K562 (cell line): ENCODE results near the gene ADAP2. TPM values are rescaled to one million over a fixed set of nuclear protein-coding genes. Genes with fewer than 3 reads are reported as not detected.

Source experiments
- ATAC-seq: fragments of 200-7000 bp; cut with Tn5 transposase; 3 replicates; pipeline ENCODE4 v1.9.1; 2020; ENCODE audit warnings: moderate library complexity
- BruUV-seq: library from RNA; stranded (reverse); fragments of 400-500 nt; replicated peaks from 2 replicates; lab custom pipeline; 2021; lab: Mats Ljungman, UMichigan
- CTCF ChIA-PET: fragments of 300-600 bp; formaldehyde crosslinking; extraction: SDS; loops from one replicate; lab custom pipeline; 2021; ENCODE audit warnings: low intra/inter-chr PET ratio; lab: Yijun Ruan, JAX
- POLR2A ChIA-PET: fragments of 300-600, 350-650 bp; sonication (Branson Sonifier 250); formaldehyde crosslinking; extraction: SDS; loops from one replicate; lab custom pipeline; 2021; ENCODE audit warnings: antibody characterized with exemption, inconsistent platforms; lab: Yijun Ruan, JAX
- DNase-seq, 4 experiments: peaks; one replicate each; pipeline versions ENCODE4 v3.0.0 to v3.0.0-alpha.2; 2011 to 2018; ENCODE audit warnings: low spot score in 3 of 4, mixed read lengths in 3 of 4; ENCODE audit errors: extremely low read depth in 1 of 4
- FAIRE-seq: peaks from 2 replicates; lab custom pipeline; 2011; peaks lifted over from hg19 to GRCh38; lab: Jason Lieb, UNC
- H2AFZ ChIP-seq: 2 replicates; pipeline ENCODE4 v1.6.0; 2011; ENCODE audit warnings: low read depth, low read length, control low read depth, inconsistent platforms
- H3K27ac ChIP-seq: fragments of 200-600 bp; 3 replicates; pipeline ENCODE4 v1.8.0; 2011; ENCODE audit warnings: low read depth, mild to moderate bottlenecking, control low read depth, inconsistent platforms, low read length, moderate library complexity, mixed read lengths; ENCODE audit errors: extremely low read depth
- H3K27me3 ChIP-seq, 2 experiments: fragments of 300-600 bp in 1 of 2; 2 replicates in 1 of 2; 3 replicates in 1 of 2; pipeline versions ENCODE4 v1.6.0 to v1.8.0; 2011; ENCODE audit warnings: inconsistent platforms in 2 of 2, low read length in 2 of 2, mild to moderate bottlenecking in 1 of 2, mixed read lengths in 1 of 2, moderate library complexity in 1 of 2; ENCODE audit not compliant: control insufficient read depth in 2 of 2, insufficient read depth in 2 of 2
- H3K36me3 ChIP-seq: fragments of 300-600 bp; 3 replicates; pipeline ENCODE4 v1.8.0; 2011; ENCODE audit warnings: mild to moderate bottlenecking, low read length, inconsistent platforms; ENCODE audit not compliant: control insufficient read depth, insufficient read depth
- H3K4me1 ChIP-seq, 2 experiments: fragments of 200-600 bp in 1 of 2; replicated peaks in 1 of 2; 2 replicates in 1 of 2; 3 replicates in 1 of 2; pipeline versions ENCODE4 v1.5.1 to v1.8.0; 2011; ENCODE audit warnings: inconsistent platforms in 2 of 2, low read length in 2 of 2, mild to moderate bottlenecking in 1 of 2, mixed read lengths in 1 of 2, moderate library complexity in 1 of 2; ENCODE audit not compliant: control insufficient read depth in 2 of 2, insufficient read depth in 2 of 2
- H3K4me2 ChIP-seq: 2 replicates; pipeline ENCODE4 v1.6.1; 2011; ENCODE audit warnings: low read length, control low read depth, inconsistent platforms, mixed read lengths; ENCODE audit not compliant: insufficient read depth
- H3K4me3 ChIP-seq: fragments of 200-600 bp; sonication (generic), shearing (Covaris generic); 2 replicates; pipeline ENCODE4 v1.5.1; 2016; ENCODE audit warnings: control low read depth, inconsistent platforms
- H3K79me2 ChIP-seq: fragments of 200-600 bp; 3 replicates; pipeline ENCODE4 v1.8.0; 2011; ENCODE audit warnings: low read length, inconsistent platforms; ENCODE audit not compliant: control insufficient read depth, insufficient read depth
- H3K9ac ChIP-seq, 2 experiments: 2 replicates each; pipeline versions ENCODE4 v1.6.0 to v1.6.1; 2011; ENCODE audit warnings: low read depth in 2 of 2, low read length in 2 of 2, control low read depth in 1 of 2, inconsistent platforms in 1 of 2, mild to moderate bottlenecking in 1 of 2, mixed read lengths in 1 of 2; ENCODE audit not compliant: insufficient read depth in 1 of 2
- H3K9me1 ChIP-seq: one replicate; pipeline ENCODE4 v1.6.0; 2011; ENCODE audit warnings: inconsistent platforms, mild to moderate bottlenecking, low read length, moderate library complexity; ENCODE audit not compliant: control insufficient read depth, insufficient read depth
- H3K9me3 ChIP-seq: replicated peaks from 2 replicates; pipeline ENCODE4 v1.5.1; 2011; ENCODE audit warnings: low read depth, low read length, inconsistent platforms; ENCODE audit not compliant: control insufficient read depth, insufficient read depth
- H4K20me1 ChIP-seq: replicated peaks from 2 replicates; pipeline ENCODE4 v1.6.1; 2011; ENCODE audit warnings: low read length, inconsistent platforms, mixed read lengths; ENCODE audit not compliant: control insufficient read depth, insufficient read depth
- CCAR2 ChIP-seq: fragments of 200-400 bp; formaldehyde crosslinking; IDR thresholded peaks from 2 replicates; pipeline ENCODE4 v1.6.1; 2017; ENCODE audit warnings: mild to moderate bottlenecking, low read depth, low read length
- KLF1 ChIP-seq: fragments of 450-650 bp; IDR thresholded peaks from 2 replicates; pipeline ENCODE4 v1.6.1; 2016; ENCODE audit warnings: missing genetic modification characterization, missing compliant biosample characterization
- MLX ChIP-seq, 2 experiments: fragments of 450-650 bp in 1 of 2; sonication (generic) in 1 of 2; formaldehyde crosslinking; conservative IDR thresholded peaks; 2 replicates each; pipeline versions ENCODE4 v1.4.0 to v1.8.1; 2020 to 2022; ENCODE audit warnings: mild to moderate bottlenecking in 1 of 2, missing genetic modification reagents in 1 of 2
- RBM14 ChIP-seq: fragments of 200-400 bp; formaldehyde crosslinking; IDR thresholded peaks from 2 replicates; pipeline ENCODE4 v1.6.1; 2018; ENCODE audit warnings: low read depth, mild to moderate bottlenecking, low read length, moderate library complexity, borderline replicate concordance; ENCODE audit not compliant: insufficient read depth
- SAFB2 ChIP-seq: fragments of 200-400 bp; formaldehyde crosslinking; IDR thresholded peaks from 2 replicates; pipeline ENCODE4 v1.6.1; 2018; ENCODE audit warnings: borderline replicate concordance, low read length, low read depth, moderate library complexity; ENCODE audit not compliant: severe bottlenecking
- SMAD3 ChIP-seq: fragments of 450-650 bp; formaldehyde crosslinking; conservative IDR thresholded peaks from 2 replicates; pipeline ENCODE4 v1.4.0; 2020; ENCODE audit warnings: mild to moderate bottlenecking
- UBTF ChIP-seq, 2 experiments: IDR thresholded peaks; 2 replicates each; pipeline ENCODE4 v1.6.1; 2012; ENCODE audit warnings: improper control_type of control experiment in 2 of 2, low read depth in 2 of 2, low read length in 2 of 2, borderline replicate concordance in 1 of 2
- ZFX ChIP-seq: sonication (generic); formaldehyde crosslinking; IDR thresholded peaks from 2 replicates; pipeline ENCODE4 v1.8.0; 2022; ENCODE audit warnings: mild to moderate bottlenecking, missing genetic modification reagents, moderate library complexity
- WGBS: fragments of 100-300 bp; shearing (Covaris generic); methylation state at CpG from one replicate; pipeline ENCODE4 v1.1.6; 2016; ENCODE audit warnings: low coverage, mixed read lengths; ENCODE audit not compliant: insufficient coverage; ENCODE audit errors: missing lambda C conversion rate; 5-methylcytosine and 5-hydroxymethylcytosine counted together
- in situ Hi-C: fragments of 300-500 bp; cut with MboI; formaldehyde crosslinking; loops from 4 replicates; pipeline ENCODE4 v1.15.0; 2018; ENCODE audit warnings: inconsistent platforms, mixed read lengths
- intact Hi-C: fragments of 100-400 bp; cut with micrococcal nuclease; formaldehyde crosslinking; loops from 2 replicates; pipeline ENCODE4 v1.14.2; 2022
- polyA plus RNA-seq, 8 experiments: library from polyadenylated mRNA; depleted of rRNA in 4 of 8; stranded (reverse) in 5 of 8; unstranded in 3 of 8; fragments of >200 nt; fragmentation: Nextera tagmentation in 2 of 8; fragmentation: Illumina TruSeq in 1 of 8; extraction: Ambion mirVana in 2 of 8; extraction: Trizol in 1 of 8; gene quantifications; 2 replicates each; pipeline versions ENCODE4 v1.2.1 to v1.2.3, GENCODE V29; 2011 to 2014; ENCODE audit warnings: inconsistent platforms in 1 of 8, missing spikeins in 1 of 8
- total RNA-seq, 7 experiments: library from RNA; depleted of rRNA in 6 of 7; stranded (reverse); fragments of >200 nt in 6 of 7; fragmentation: Illumina TruSeq in 2 of 7; extraction: Trizol in 2 of 7; gene quantifications; 2 replicates each; pipeline versions ENCODE4 v1.2.1 to v1.2.3, GENCODE V29; 2011 to 2021; ENCODE audit warnings: low replicate concordance in 1 of 7
- TF ChIP-seq, protein P1 (sequence below): fragments of 200-800 bp; sonication (Bioruptor generic); IDR thresholded peaks from 2 replicates; pipeline ENCODE4 v1.6.1; 2017; ENCODE audit warnings: missing genetic modification characterization, missing compliant biosample characterization
- TF ChIP-seq, protein P2 (sequence below), 3 experiments: IDR thresholded peaks in 2 of 3; conservative IDR thresholded peaks in 1 of 3; 2 replicates each; pipeline ENCODE4 v1.5.1; 2011 to 2012; ENCODE audit warnings: low read length in 3 of 3, mild to moderate bottlenecking in 3 of 3, control low read depth in 2 of 3, improper control_type of control experiment in 1 of 3, inconsistent platforms in 1 of 3, low read depth in 1 of 3, mixed read lengths in 1 of 3, moderate library complexity in 1 of 3; ENCODE audit not compliant: insufficient read depth in 2 of 3
- TF ChIP-seq, protein P3 (sequence below): fragments of 450-650 bp; IDR thresholded peaks from 2 replicates; pipeline ENCODE4 v1.6.1; 2017; ENCODE audit warnings: antibody characterized with exemption

The ADAP2 gene
- total and polyA plus RNA-seq, 9 of the 15 experiments (the other 6 are each of a cell fraction or from before 2014, with no cell fraction given) = 0.06 to 0.73 (median 0.23) TPM; not detected in 5

- Histone ChIP-seq H3K4me2 (no peak overlapping the region), H3K9me1 (no peaks in the 10 kb centered on the region), H4K20me1 (no peaks in the 10 kb centered on the region), H2AFZ (no peak overlapping the region), H3K9me3 (no peaks in the 10 kb centered on the region; the same call in 1 of the 2 replicates), H3K27ac (no peak overlapping the region), H3K79me2 (no peaks in the 10 kb centered on the region), H3K4me1 (peaks cover 0 to 3% of the 10 kb centered on the region in 2 experiments; a peak in 1 of 5 replicates), H3K9ac (no peak overlapping the region), H3K4me3 (no peak overlapping the region), H3K27me3 (no peaks in the 10 kb centered on the region), H3K36me3 (no peaks in the 10 kb centered on the region)
- CTCF ChIA-PET = no interaction called here
- intact Hi-C loops (no loop called here), in situ Hi-C loops (no loop called here)
- POLR2A ChIA-PET = interaction anchor here (0.6 kb wide), 1 partner anchor 1731 kb away, joined by 3 read pairs; no protein-coding TSS in a partner anchor
- DNase-seq (no peak), ATAC-seq (no peak), FAIRE-seq (no peak)
- 65% methylated on average over 28 of the region's 31 CpGs for WGBS
- BruUV-seq = no TSS peak
- no peak for TF ChIP-seq SAFB2
- no peak for TF ChIP-seq CCAR2
- TF ChIP-seq MLX (CRISPR knock-in tag; conservative IDR thresholded peaks at IDR 0.05) = no peak
- TF ChIP-seq RBM14 = no peak
- no peak for TF ChIP-seq UBTF (IDR thresholded peaks at IDR 0.05; ENCODE audit: borderline replicate concordance in 1 of 2, low read depth in 2 of 2, low read length in 2 of 2)
- TF ChIP-seq KLF1 (tag) = no peak
- no peak for TF ChIP-seq SMAD3
- no peak for TF ChIP-seq ZFX
- TF ChIP-seq, protein P1, sequence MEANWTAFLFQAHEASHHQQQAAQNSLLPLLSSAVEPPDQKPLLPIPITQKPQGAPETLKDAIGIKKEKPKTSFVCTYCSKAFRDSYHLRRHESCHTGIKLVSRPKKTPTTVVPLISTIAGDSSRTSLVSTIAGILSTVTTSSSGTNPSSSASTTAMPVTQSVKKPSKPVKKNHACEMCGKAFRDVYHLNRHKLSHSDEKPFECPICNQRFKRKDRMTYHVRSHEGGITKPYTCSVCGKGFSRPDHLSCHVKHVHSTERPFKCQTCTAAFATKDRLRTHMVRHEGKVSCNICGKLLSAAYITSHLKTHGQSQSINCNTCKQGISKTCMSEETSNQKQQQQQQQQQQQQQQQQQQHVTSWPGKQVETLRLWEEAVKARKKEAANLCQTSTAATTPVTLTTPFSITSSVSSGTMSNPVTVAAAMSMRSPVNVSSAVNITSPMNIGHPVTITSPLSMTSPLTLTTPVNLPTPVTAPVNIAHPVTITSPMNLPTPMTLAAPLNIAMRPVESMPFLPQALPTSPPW (CRISPR knock-in tag) = no peak
- TF ChIP-seq, protein P2, sequence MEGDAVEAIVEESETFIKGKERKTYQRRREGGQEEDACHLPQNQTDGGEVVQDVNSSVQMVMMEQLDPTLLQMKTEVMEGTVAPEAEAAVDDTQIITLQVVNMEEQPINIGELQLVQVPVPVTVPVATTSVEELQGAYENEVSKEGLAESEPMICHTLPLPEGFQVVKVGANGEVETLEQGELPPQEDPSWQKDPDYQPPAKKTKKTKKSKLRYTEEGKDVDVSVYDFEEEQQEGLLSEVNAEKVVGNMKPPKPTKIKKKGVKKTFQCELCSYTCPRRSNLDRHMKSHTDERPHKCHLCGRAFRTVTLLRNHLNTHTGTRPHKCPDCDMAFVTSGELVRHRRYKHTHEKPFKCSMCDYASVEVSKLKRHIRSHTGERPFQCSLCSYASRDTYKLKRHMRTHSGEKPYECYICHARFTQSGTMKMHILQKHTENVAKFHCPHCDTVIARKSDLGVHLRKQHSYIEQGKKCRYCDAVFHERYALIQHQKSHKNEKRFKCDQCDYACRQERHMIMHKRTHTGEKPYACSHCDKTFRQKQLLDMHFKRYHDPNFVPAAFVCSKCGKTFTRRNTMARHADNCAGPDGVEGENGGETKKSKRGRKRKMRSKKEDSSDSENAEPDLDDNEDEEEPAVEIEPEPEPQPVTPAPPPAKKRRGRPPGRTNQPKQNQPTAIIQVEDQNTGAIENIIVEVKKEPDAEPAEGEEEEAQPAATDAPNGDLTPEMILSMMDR (IDR thresholded peaks at IDR 0.05 in 2 of 3, conservative IDR thresholded peaks at IDR 0.05 in 1 of 3; ENCODE audit: insufficient read depth in 2 of 3, low read depth in 1 of 3, low read length in 3 of 3) = no peak
- TF ChIP-seq, protein P3, sequence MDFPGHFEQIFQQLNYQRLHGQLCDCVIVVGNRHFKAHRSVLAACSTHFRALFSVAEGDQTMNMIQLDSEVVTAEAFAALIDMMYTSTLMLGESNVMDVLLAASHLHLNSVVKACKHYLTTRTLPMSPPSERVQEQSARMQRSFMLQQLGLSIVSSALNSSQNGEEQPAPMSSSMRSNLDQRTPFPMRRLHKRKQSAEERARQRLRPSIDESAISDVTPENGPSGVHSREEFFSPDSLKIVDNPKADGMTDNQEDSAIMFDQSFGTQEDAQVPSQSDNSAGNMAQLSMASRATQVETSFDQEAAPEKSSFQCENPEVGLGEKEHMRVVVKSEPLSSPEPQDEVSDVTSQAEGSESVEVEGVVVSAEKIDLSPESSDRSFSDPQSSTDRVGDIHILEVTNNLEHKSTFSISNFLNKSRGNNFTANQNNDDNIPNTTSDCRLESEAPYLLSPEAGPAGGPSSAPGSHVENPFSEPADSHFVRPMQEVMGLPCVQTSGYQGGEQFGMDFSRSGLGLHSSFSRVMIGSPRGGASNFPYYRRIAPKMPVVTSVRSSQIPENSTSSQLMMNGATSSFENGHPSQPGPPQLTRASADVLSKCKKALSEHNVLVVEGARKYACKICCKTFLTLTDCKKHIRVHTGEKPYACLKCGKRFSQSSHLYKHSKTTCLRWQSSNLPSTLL = no peak
Measured at GRCh38 chr17:30969989-30970830, 48.5 kb downstream of the ADAP2 start.
